Activated CD8-positive, alpha-beta memory T cell treated with anti-CD3 and anti-CD28 coated beads, Interleukin-2, amount 50 U/mL, for 1 hour (primary cell): Measurements from ENCODE around the gene SMIM29.

Experiments used
- DNase-seq: peaks from one replicate; pipeline ENCODE4 v3.0.0-alpha.2; 2020; ENCODE audit errors: extremely low read depth

SMIM29 gene

DNA sequence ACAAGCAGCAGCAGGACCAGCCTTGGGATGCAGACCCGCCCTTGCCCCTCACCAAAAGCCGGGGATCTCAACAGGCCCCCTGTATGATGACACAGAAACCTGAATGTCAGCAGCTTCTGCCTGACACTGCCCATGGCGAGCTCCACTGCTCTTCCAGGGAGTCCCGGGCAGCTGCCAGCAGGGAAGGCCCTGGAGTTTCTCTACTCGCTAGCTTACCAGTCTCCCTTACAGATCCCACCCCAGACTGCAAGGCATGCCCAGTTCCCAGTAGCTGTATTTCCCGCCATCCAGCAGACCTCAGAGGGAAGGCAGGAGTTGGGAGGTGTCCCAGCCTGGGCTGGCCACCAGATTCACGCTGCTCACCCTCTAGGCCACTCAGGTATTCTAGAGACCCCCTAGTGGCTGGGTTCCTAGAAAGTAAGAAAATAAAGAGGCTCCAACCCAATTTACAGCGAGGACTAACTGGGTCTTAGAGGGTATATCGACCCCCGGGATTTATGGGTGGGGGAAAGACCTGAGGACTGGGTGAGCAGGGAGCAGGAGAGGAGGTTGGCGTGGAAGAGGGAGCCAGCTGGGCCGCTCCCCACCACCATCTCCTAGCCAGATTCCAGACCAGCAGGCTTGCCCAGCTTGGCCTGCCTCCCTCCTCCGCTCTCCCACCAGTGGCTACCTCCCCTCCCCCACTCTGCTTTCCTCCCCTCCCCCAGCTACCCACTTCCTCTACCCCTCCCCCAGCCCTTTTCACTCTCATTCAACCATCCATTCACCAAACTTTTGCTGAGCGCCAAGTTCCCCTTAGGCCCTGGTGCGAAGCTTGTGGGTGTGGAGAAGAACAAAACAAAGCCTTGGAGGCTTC, 21.8 kb downstream of the SMIM29 start:
- DNase-seq = no peak

- DNase-seq = no peak
Measured at GRCh38 chr6:34226066-34226465, 22.7 kb downstream of the SMIM29 start.

GRCh38 chr6:34225551-34225950, 23.3 kb downstream of the SMIM29 start:
- DNase-seq = no peak

- DNase-seq = peak; percentile 90
Measured at GRCh38 chr6:34223956-34224940, 24.6 kb downstream of the SMIM29 start.

GRCh38 chr6:34223381-34223955, 25.3 kb downstream of the SMIM29 start:
- DNase-seq = no peak

- DNase-seq = no peak
Measured at GRCh38 chr6:34218691-34219090, 30.1 kb downstream of the SMIM29 start.

- DNase-seq = no peak
Measured at GRCh38 chr6:34213772-34214171, 35.0 kb downstream of the SMIM29 start.

- DNase-seq = no peak
Measured at GRCh38 chr6:34207695-34208443, 40.9 kb downstream of the SMIM29 start.

DNA sequence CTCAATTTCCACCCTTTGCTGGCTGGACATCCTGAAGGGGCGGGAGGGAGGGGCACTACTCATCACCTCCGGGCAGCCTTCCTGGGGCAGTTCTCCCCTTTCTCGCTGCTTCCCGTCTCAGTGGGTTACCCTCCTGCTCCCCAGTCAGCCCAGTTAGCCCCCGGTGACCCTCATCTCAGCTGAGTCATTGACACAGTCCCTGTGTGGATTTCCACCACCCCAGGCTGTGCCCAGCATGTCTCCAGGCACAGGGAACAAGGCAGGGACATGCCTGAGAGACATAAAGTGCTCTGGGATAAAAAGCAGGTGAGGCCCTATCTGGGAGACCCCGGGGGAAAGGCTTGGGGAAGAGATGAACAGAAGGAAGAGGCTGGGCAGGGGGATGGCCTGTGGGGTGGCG, 42.1 kb downstream of the SMIM29 start:
- DNase-seq = no peak

- DNase-seq = no peak
Measured at GRCh38 chr6:34205916-34206315, 42.9 kb downstream of the SMIM29 start.

- no peak for DNase-seq
Measured at GRCh38 chr6:34205466-34205865, 43.3 kb downstream of the SMIM29 start.

DNA sequence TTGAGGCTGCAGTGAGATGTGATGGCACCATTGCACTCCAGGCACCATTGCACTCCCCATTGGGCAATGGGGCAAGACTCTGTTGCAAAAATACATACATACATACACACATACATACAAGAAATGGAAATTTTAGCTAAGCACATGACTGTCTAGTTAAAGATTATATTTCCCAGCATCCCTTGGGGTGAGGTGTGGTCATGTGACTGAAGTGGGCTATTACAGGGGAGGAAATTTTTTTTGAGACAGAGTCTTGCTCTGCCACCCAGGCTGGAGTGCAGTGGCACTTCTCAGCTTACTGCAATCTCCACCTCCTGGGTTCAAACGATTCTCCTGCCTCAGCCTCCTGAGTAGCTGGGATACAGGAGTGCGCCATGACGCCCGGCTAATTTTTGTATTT, 44.1 kb downstream of the SMIM29 start:
- DNase-seq = no peak

DNA sequence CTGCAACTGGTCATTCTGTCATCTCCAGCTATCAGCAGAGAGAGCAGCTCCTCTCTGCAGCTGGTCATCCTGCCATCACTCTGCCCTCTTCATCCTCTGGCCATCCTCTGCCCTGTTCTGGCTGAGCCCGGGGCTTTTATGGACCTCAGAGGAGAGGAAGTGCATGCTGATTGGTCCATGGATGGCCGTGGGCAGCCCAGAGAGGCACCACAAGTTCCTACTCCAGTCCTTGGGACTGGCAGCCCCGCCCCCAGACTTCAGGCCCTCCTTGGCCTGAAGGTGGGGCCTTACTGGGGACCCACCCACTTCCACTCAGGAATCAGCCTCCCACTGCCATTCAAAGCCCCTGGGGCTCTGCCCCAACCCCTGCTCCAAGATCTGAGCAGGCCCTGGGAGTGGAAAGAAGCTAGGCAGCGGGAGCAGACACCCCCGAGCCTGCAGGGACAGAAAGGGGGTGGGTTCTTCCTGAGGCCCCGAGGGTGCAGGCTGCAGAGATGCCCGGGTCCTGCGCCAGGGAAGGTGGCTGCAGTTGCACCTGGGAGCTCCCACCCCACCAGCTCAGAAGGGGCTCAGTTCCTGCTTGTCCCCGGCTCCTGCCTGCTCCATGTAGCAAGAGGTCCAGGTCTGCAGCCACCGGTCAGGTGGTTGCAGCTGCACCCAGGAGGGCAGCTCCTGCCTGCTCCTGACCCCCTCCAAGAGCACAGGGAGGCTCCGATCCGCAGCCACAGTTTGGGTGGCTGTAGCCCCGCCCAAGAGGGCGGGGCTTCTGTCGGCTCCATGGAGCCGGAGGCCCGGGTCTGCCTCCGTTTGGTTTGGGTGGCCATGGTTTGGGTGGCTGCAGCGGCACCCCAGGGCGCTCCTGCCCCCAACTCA, 46.2 kb downstream of the SMIM29 start:
- DNase-seq = no peak

- DNase-seq = no peak
Measured at GRCh38 chr6:34201455-34202107, 47.2 kb downstream of the SMIM29 start.

GRCh38 chr6:34200340-34200971, 48.4 kb downstream of the SMIM29 start:
- no peak for DNase-seq

- DNase-seq = no peak
Measured at GRCh38 chr6:34196833-34197195, 52.0 kb downstream of the SMIM29 start.
